ENCODE data around the gene WDR4.

The WDR4 gene

DNA sequence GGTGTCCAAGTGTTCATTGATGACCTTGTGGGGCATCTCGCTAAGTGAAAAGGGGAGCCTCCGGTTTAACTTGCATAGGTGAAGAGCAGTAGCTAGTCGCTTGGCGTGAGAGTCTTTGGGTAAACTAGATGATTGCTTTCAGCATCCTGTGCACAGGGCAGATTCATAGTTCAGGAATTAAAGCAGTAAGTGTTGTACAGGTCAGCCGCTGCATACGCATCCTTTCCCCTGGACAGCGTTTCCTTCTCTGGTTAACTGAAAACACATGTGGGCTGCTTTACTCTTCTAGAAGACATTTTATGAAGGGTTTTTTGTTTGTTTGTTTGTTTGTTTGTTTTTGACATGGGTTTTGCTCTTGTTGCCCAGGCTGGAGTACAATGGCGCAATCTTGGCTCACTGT, 25.9 kb upstream of the WDR4 start:
- H3K4me3 ChIP-seq (ENCODE audit: low read depth, low read length): no peak overlapping the region
- no peak for DNase-seq (ENCODE audit: low read depth, low spot score)
- POLR2A ChIA-PET: no interaction called here
- CTCF ChIA-PET: no interaction called here
- TF ChIP-seq, protein P1, sequence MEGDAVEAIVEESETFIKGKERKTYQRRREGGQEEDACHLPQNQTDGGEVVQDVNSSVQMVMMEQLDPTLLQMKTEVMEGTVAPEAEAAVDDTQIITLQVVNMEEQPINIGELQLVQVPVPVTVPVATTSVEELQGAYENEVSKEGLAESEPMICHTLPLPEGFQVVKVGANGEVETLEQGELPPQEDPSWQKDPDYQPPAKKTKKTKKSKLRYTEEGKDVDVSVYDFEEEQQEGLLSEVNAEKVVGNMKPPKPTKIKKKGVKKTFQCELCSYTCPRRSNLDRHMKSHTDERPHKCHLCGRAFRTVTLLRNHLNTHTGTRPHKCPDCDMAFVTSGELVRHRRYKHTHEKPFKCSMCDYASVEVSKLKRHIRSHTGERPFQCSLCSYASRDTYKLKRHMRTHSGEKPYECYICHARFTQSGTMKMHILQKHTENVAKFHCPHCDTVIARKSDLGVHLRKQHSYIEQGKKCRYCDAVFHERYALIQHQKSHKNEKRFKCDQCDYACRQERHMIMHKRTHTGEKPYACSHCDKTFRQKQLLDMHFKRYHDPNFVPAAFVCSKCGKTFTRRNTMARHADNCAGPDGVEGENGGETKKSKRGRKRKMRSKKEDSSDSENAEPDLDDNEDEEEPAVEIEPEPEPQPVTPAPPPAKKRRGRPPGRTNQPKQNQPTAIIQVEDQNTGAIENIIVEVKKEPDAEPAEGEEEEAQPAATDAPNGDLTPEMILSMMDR (IDR thresholded peaks at IDR 0.05; ENCODE audit: insufficient read depth, low read length, missing control alignments): no peak

DNA sequence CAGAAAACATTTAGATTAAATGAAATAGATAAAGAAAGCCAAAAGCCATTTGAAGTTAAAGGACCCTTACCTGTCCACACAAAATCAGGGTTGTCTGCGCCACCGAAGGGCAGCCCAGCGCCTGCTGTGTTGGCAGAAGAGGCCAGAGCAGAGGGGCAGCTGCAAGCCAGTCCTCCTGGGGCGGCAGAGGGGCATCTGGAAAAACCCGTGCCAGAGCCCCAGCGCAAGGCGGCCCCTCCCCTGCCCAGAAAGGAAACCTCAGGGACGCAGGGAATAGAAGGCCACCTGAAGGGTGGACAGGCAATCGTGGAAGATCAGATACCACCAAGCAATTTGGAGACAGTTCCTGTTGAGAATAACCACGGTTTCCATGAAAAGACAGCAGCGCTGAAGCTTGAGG, 24.5 kb upstream of the WDR4 start:
- POLR2A ChIA-PET: no interaction called here
- H3K4me3 ChIP-seq (ENCODE audit: low read depth, low read length): no peak overlapping the region
- DNase-seq (ENCODE audit: low read depth, low spot score): no peak
- TF ChIP-seq, protein P1 (IDR thresholded peaks at IDR 0.05; ENCODE audit: insufficient read depth, low read length, missing control alignments): no peak
- CTCF ChIA-PET: no interaction called here

DNA sequence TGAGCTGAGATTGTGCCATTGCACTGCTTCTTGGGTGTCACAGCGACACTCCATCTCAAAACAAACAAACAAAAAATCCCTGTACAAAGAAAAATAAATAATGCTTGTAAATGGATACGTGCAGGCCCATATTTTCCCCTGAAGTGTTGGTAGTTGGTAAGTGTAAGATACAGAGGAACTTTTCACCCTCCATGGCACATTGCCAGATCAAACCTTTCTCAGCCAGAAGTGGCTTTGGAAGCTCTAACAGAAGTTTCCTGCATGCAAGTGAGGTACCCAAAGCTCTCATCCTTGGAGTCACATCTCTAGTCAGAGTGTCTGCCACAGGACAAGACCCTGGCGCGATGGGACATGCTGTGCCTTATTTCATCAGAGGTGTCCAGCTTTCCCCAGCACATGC, 21.1 kb upstream of the WDR4 start:
- no peak overlapping the region for H3K4me3 ChIP-seq (ENCODE audit: low read depth, low read length)
- TF ChIP-seq, protein P1 (IDR thresholded peaks at IDR 0.05; ENCODE audit: insufficient read depth, low read length, missing control alignments): no peak
- ChIA-PET POLR2A (no interaction called here), CTCF (interaction anchor here (0.9 kb wide), 1 partner anchor 16 kb away, joined by 5 read pairs; no protein-coding TSS in a partner anchor)
- no peak for DNase-seq (ENCODE audit: low read depth, low spot score)

DNA sequence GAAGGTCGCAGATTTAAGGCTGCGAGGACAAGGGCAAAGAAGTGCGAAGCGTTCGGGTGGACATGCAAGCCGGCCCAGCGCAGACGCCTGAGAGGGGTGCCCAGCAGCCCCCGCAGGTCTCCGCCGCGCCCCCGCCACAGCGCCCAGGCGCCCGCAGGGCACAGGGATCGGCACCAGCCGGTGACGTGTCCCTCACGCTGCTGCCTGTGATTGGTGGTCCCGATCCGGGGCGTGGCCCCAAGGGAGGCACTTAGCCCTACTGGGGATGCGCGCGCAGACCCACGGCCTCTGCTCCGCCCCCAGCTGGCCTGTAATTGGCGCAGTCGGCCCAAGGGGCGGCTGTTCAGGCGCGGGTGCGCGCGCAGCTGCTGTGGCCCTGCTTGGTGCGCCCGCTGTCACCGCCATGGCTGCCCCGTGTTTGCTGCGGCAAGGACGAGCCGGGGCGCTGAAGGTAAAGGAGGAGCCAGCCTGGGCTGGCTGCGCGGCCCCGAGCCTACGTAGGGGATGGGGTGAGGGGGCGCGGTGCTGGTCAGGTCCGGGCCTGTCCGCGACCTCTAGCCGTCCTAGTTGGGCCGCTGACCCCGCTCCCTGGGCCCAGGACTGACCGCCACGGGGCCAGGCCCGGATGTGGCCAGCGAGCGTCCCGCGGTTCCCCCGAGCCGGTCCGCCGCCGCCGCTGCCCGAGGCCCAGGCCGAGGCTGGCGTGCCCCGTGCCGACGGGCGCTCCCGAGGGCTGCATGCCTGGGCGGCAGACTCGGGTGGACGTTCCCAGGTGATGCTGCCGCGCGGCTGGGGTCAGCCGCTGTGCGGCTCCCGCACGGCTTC, 13.8 kb upstream of the WDR4 start, which contains the start of gene NDUFV3:
Gene NDUFV3, plus strand, starts transcription at position 379 of the 825 bp plus-strand sequence. Its CDS starts 25 bp downstream, at position 404.
- POLR2A ChIA-PET: interaction anchor here (0.7 to 1.4 kb wide), 2 partner anchors 10 to 15 kb away, joined by 3 to 9 read pairs; no protein-coding TSS in a partner anchor
- peak within 1 kb of the TSS; percentile 87 for H3K4me3 ChIP-seq (ENCODE audit: low read depth, low read length)
- DNase-seq (ENCODE audit: low read depth, low spot score): peak; percentile 67
- TF ChIP-seq, protein P1 (IDR thresholded peaks at IDR 0.05; ENCODE audit: insufficient read depth, low read length, missing control alignments): no peak
- CTCF ChIA-PET: interaction anchor here (0.5 to 1.8 kb wide), 4 partner anchors 16 to 896 kb away, joined by 3 to 4 read pairs (median 4); no protein-coding TSS in a partner anchor

DNA sequence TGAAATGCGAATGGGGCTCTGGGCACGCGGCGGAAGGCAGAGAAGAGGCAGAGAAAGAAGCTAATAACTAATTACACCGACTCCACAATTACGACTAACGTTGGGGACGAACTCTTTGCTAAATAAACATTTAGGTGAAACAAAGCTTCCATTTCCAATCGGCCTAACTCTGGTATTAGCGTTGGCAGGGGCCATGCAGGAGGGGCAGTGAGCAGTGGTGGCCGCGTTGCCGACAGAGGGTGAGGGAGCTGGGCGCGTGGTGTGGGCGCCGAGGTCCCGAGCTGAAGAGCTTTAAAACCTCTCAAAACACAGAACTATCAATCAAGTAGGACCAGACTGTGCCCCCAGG, 13.2 kb upstream of the WDR4 start:
- CTCF ChIA-PET: interaction anchor here (0.5 to 1.4 kb wide), 3 partner anchors 15 to 22 kb away, joined by 3 to 4 read pairs (median 3); no protein-coding TSS in a partner anchor
- POLR2A ChIA-PET: interaction anchor here (0.7 to 1.4 kb wide), 2 partner anchors 11 to 14 kb away, joined by 3 to 9 read pairs; no protein-coding TSS in a partner anchor
- H3K4me3 ChIP-seq (ENCODE audit: low read depth, low read length): peak overlapping the region; percentile 87
- no peak for DNase-seq (ENCODE audit: low read depth, low spot score)
- TF ChIP-seq, protein P1 (IDR thresholded peaks at IDR 0.05; ENCODE audit: insufficient read depth, low read length, missing control alignments): no peak

DNA sequence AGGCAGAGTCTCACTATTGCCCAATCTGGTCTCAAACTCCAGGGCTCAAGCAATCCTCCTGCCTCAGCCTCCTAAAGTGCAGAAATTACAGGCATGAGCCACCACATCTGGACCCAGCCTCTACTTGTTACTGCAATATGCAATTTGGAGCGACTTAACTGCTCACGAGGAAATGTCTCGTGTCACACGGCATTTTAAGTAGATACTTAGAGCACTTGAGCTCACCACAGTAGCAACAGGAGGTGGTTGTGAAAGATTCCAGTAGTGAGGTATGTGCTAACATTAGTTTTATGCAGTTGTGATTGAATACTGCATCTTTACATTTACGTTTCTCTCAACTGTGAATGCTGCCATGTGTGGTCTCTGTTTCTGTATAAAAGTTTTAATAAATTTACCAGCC, 8.0 kb upstream of the WDR4 start:
- ChIA-PET POLR2A (no interaction called here), CTCF (no interaction called here)
- no peak overlapping the region for H3K4me3 ChIP-seq (ENCODE audit: low read depth, low read length)
- no peak for DNase-seq (ENCODE audit: low read depth, low spot score)
- TF ChIP-seq, protein P1 (IDR thresholded peaks at IDR 0.05; ENCODE audit: insufficient read depth, low read length, missing control alignments): no peak

Measured in AG04449 (cell line).